ENCODE data around the gene PRND. TPM values are rescaled to one million over a fixed set of nuclear protein-coding genes. Genes with fewer than 3 reads are reported as not detected.

PRND gene
- total RNA-seq, 1 donor from 2014 or later = not detected

DNA sequence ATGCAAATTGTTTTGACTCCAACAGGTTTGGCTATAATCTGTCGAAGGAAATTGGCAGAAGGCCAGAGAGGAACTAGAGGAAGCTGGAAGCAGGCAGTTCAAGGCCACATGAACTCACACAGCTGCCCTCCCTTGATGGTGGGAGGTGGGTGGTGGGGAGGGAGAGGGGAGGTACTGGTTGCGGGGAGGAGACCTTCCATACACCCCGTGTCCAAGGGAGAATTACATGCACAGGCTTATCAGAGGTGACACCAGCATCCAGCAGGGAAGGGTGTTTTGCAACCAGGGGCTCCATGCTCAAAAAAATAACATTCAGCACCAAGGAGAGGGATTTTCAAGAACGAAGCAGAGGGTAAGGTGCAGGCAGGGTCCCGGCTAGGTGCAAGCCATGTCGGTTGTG, 9.1 kb downstream of the PRND start:
- DNase-seq = no peak
- no peak overlapping the region for H3K4me3 Mint-ChIP-seq (ENCODE audit: unreplicated experiment)
- no peaks in the 10 kb centered on the region for H3K9me3 Mint-ChIP-seq (ENCODE audit: unreplicated experiment)

GRCh38 chr20:4736875-4737274, 15.2 kb downstream of the PRND start:
- DNase-seq = no peak
- Mint-ChIP-seq H3K27ac (ENCODE audit: unreplicated experiment) (no peak overlapping the region), H3K4me3 (ENCODE audit: unreplicated experiment) (no peak overlapping the region), H3K9me3 (ENCODE audit: unreplicated experiment) (peaks cover 2% of the 10 kb centered on the region), H3K4me1 (ENCODE audit: low read depth, unreplicated experiment) (no peaks in the 10 kb centered on the region), H3K27me3 (ENCODE audit: unreplicated experiment) (no peaks in the 10 kb centered on the region), H3K36me3 (ENCODE audit: unreplicated experiment) (no peaks in the 10 kb centered on the region)
- no peak for TF ChIP-seq CTCF (IDR thresholded peaks at IDR 0.05; ENCODE audit: partially characterized antibody, unreplicated experiment)

More for the DNA sequence above, 9.1 kb downstream of the PRND start:
- no peak for TF ChIP-seq CTCF (IDR thresholded peaks at IDR 0.05; ENCODE audit: partially characterized antibody, unreplicated experiment)
- H3K36me3 Mint-ChIP-seq (ENCODE audit: unreplicated experiment) = no peaks in the 10 kb centered on the region
- peaks cover 2% of the 10 kb centered on the region for H3K27me3 Mint-ChIP-seq (ENCODE audit: unreplicated experiment)
- no peak overlapping the region for H3K27ac Mint-ChIP-seq (ENCODE audit: unreplicated experiment)
- no peaks in the 10 kb centered on the region for H3K4me1 Mint-ChIP-seq (ENCODE audit: low read depth, unreplicated experiment)

DNA sequence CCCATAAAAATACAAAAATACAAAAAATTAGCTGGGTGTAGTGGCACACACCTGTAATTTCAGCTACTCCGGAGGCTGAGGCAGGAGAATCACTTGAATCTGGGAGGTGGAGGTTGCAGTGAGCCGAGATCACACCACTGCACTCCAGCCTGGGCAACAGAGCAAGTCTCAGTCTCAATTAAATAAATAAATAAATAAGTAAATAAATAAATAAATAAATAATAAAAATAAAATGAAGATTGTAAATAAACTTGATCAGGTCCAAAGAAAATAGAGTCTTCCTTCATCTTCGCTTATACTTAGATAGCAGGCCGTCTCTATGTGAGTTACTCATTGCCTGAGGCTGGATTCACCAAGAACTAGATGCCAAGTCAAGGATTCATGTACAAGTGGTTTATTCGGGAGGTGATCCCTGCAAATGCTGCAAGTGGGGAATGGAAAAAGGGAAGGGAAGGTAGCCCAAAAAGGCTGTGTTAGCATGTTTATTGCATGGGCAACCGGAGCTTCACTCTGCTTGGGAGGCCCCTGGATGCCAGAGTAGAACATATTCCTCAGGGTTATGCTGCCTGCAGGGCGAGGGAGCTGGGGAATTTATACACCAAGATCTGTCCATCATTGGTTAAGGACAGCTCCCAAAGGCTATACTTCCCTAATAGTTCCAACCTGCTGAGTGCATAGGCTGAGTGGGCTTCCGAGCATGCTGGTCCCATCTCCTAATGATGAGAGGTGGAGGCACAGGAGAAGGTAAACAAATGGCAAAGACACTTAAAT, 16.3 kb downstream of the PRND start:
- DNase-seq = no peak
- Mint-ChIP-seq H3K9me3 (ENCODE audit: unreplicated experiment) (peaks cover 2% of the 10 kb centered on the region), H3K27ac (ENCODE audit: unreplicated experiment) (no peak overlapping the region), H3K4me1 (ENCODE audit: low read depth, unreplicated experiment) (no peaks in the 10 kb centered on the region), H3K4me3 (ENCODE audit: unreplicated experiment) (no peak overlapping the region), H3K36me3 (ENCODE audit: unreplicated experiment) (no peaks in the 10 kb centered on the region), H3K27me3 (ENCODE audit: unreplicated experiment) (no peaks in the 10 kb centered on the region)
- no peak for TF ChIP-seq CTCF (IDR thresholded peaks at IDR 0.05; ENCODE audit: partially characterized antibody, unreplicated experiment)

DNA sequence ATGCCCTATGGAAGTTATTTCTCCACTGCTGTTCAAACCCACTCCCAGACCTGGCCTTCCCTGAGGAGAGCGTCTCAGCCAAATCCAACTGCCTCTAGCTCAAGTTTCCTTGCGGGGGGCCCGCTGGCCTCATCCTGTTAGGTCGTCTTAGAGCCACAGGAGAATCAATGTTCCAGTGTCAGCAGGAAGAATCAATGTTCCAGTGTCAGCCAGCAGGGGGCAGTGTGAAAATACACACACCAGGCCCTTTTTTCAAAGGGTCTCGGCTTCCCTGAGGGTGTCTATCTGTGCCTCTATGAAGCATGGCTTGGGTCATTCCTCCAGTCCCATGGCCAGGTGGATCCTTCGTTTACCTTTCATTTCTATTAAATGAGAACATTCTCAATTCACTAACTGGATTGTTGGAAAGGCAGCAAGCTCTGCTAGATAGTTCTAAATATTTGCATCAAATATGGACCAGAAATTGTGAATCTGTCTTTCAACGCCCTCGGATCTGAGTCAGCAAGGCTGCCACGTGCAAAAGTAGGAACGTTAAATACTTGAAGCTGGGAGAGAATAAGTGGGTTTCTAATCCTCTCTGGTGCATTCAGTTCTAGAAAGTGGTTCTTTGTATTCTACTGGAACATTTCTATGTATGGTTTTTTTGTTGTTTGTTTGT, 19.2 kb downstream of the PRND start:
- Mint-ChIP-seq H3K4me3 (ENCODE audit: unreplicated experiment) (no peak overlapping the region), H3K27ac (ENCODE audit: unreplicated experiment) (no peak overlapping the region), H3K4me1 (ENCODE audit: low read depth, unreplicated experiment) (no peaks in the 10 kb centered on the region), H3K9me3 (ENCODE audit: unreplicated experiment) (peaks cover 2% of the 10 kb centered on the region), H3K36me3 (ENCODE audit: unreplicated experiment) (no peaks in the 10 kb centered on the region), H3K27me3 (ENCODE audit: unreplicated experiment) (no peaks in the 10 kb centered on the region)
- peak; percentile 79 for DNase-seq
- TF ChIP-seq CTCF (IDR thresholded peaks at IDR 0.05; ENCODE audit: partially characterized antibody, unreplicated experiment) = peak; percentile 95

- Mint-ChIP-seq H3K36me3 (ENCODE audit: unreplicated experiment) (peaks cover 5% of the 10 kb centered on the region), H3K27me3 (ENCODE audit: unreplicated experiment) (peaks cover 4% of the 10 kb centered on the region), H3K9me3 (ENCODE audit: unreplicated experiment) (no peaks in the 10 kb centered on the region), H3K27ac (ENCODE audit: unreplicated experiment) (no peak overlapping the region), H3K4me3 (ENCODE audit: unreplicated experiment) (no peak overlapping the region), H3K4me1 (ENCODE audit: low read depth, unreplicated experiment) (no peaks in the 10 kb centered on the region)
- TF ChIP-seq CTCF (IDR thresholded peaks at IDR 0.05; ENCODE audit: partially characterized antibody, unreplicated experiment) = no peak
- no peak for DNase-seq
Measured at GRCh38 chr20:4748847-4749246, 27.1 kb downstream of the PRND start.

All from glutamatergic neuron (in vitro differentiated cells).